ENCODE data around the gene ODC1.
"Not testable (repeated sequence)": the region's sequence is repeated elsewhere in the genome, so short reads cannot be mapped to it uniquely, and the experiment has no call there.

The ODC1 gene

DNA sequence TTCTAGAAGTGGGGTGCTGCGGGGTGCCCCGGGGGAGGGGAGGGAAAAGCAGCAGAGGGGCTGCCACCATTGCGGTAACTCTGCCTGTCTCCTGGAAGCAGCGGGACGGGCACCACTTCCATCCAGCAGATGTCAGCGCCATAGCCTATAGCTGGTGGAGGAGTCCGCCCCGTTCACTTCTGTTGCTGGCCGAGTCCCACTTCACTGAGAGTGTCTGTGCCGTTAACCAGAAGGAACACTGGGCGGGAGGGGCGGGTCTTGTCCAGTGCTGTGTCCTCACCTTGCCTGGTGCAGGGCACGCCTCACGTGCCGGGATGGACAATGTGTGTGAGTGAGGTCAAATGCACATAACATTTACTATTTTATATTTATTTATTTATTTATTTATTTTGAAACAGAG lies 19.3 kb upstream of the ODC1 start:
- Histone ChIP-seq H3K27me3 (ENCODE audit: insufficient read depth, low read length) (no peaks in the 10 kb centered on the region), H3K79me2 (ENCODE audit: control insufficient read depth, insufficient read depth, low read length, unreplicated experiment) (no peaks in the 10 kb centered on the region), H3K4me1 (ENCODE audit: control insufficient read depth, insufficient read depth, low read length, unreplicated experiment) (no peaks in the 10 kb centered on the region), H3K4me3 (ENCODE audit: low read depth, low read length) (no peak overlapping the region), H3K36me3 (ENCODE audit: insufficient read depth, low read length) (no peaks in the 10 kb centered on the region), H2AFZ (ENCODE audit: low read length, unreplicated experiment) (no peak overlapping the region), H3K27ac (ENCODE audit: low read depth, low read length) (no peak overlapping the region)

DNA sequence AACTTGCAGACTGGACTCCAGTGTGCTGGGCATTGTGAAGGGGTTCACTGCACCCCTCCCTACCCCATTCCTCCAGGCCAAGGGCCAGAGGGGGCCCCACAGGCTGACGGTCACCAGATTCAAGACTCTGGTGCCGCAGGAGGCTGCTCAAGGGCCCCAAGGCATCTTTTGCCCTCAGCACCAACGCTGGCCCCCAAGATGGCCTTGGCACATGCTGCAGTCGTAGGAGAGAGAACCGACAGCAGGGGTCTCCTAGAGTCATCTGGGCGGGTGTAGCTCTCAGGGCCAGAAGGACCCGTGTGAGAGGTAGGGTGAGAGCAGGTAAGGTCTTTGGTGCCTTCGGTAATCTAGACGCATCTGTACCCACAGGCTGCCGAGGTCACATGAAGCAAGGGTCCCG lies 18.7 kb upstream of the ODC1 start:
- Histone ChIP-seq H2AFZ (ENCODE audit: low read length, unreplicated experiment) (no peak overlapping the region), H3K4me3 (ENCODE audit: low read depth, low read length) (no peak overlapping the region), H3K27ac (ENCODE audit: low read depth, low read length) (no peak overlapping the region), H3K79me2 (ENCODE audit: control insufficient read depth, insufficient read depth, low read length, unreplicated experiment) (no peaks in the 10 kb centered on the region), H3K27me3 (ENCODE audit: insufficient read depth, low read length) (no peaks in the 10 kb centered on the region), H3K36me3 (ENCODE audit: insufficient read depth, low read length) (no peaks in the 10 kb centered on the region), H3K4me1 (ENCODE audit: control insufficient read depth, insufficient read depth, low read length, unreplicated experiment) (no peaks in the 10 kb centered on the region)

DNA sequence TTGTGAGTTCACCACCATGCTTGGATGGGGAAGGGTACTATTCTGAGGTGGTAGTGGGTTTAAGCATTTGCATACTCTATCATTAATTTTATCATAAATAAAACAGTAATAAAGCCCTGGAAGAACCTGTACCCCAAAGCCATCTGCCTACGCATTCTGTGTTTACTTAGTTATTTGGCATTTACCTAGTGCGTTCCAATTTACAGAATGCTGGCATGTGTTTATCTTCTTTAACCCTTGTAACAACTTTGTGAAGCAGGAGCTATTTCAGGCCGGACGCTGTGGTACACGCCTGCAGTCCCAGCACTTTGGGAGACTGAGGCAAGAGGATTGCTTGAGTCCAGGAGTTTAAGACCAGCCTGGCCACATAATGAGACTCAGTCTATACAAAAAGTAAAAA lies 17.8 kb upstream of the ODC1 start:
- H3K79me2 ChIP-seq (ENCODE audit: control insufficient read depth, insufficient read depth, low read length, unreplicated experiment) = no peaks in the 10 kb centered on the region
- H3K27me3 ChIP-seq (ENCODE audit: insufficient read depth, low read length) = no peaks in the 10 kb centered on the region
- no peaks in the 10 kb centered on the region for H3K4me1 ChIP-seq (ENCODE audit: control insufficient read depth, insufficient read depth, low read length, unreplicated experiment)
- H3K27ac ChIP-seq (ENCODE audit: low read depth, low read length) = no peak overlapping the region
- H3K36me3 ChIP-seq (ENCODE audit: insufficient read depth, low read length) = no peaks in the 10 kb centered on the region
- no peak overlapping the region for H3K4me3 ChIP-seq (ENCODE audit: low read depth, low read length)
- H2AFZ ChIP-seq (ENCODE audit: low read length, unreplicated experiment) = no peak overlapping the region

DNA sequence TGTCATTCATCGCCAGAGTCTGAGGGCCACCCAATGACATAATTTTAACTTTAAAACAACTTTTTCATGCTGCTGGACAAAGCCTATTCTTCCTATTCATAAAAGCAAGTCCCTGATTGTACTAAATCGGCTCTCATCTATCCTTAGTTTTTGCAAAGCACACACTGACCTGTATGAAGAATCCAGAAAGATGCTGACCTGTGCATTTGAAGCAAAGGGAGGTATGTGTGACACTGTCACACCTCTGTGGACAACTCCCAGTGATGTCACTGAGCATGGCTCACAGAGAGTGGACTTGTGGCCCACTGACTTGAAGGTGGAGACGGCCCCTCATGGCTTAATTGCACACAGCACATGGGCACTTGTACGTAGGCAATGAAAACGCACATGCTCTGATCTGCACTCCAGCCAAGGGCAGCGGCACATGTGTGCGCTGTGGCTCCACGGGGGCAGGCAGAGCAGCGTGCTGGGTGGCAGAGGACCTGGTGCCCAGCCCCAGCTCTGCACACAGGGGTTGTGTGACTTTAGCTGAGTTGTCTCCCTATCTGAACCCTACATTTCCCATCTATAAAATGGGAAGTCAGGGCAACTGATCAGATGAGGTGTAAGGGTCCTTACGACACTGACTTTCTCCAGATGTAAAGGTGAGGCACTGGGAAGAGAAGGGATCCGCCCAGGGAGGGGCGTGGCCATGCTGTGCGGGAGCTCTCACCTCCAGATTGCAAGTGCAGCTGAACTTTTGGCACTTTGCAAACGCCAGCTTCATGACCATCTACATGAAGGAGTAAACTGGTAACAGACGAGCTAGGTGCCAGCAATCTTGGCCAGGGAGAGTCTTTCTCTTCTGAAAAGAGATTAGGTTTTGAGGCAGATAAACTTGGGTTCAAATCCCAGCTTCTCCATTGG lies 14.3 kb upstream of the ODC1 start:
- Histone ChIP-seq H2AFZ (ENCODE audit: low read length, unreplicated experiment) (no peak overlapping the region), H3K4me1 (ENCODE audit: control insufficient read depth, insufficient read depth, low read length, unreplicated experiment) (peaks cover 11% of the 10 kb centered on the region), H3K36me3 (ENCODE audit: insufficient read depth, low read length) (no peaks in the 10 kb centered on the region), H3K27me3 (ENCODE audit: insufficient read depth, low read length) (no peaks in the 10 kb centered on the region), H3K27ac (ENCODE audit: low read depth, low read length) (no peak overlapping the region), H3K4me3 (ENCODE audit: low read depth, low read length) (no peak overlapping the region), H3K79me2 (ENCODE audit: control insufficient read depth, insufficient read depth, low read length, unreplicated experiment) (no peaks in the 10 kb centered on the region)

DNA sequence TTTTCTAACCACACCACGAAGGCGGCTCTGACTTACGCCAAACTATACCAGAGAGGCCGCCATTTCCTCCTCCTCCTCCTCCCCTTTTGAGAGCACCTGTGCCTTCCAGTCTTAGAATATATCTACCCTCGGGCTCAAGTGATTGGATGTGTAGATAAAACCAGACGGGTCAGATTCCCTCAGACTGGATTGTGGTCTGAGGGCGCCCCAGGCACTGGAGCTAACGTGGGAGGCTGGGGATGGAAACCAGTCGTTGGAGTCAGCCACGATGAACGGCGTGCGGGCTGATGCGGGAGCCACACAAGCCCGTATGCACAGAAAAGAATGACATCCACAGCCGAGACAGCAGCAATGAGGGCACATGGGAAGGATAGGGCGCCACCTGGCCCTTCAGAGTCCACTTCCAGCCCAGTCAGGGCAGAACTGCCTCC lies 12.3 kb upstream of the ODC1 start:
- no peaks in the 10 kb centered on the region for H3K27me3 ChIP-seq (ENCODE audit: insufficient read depth, low read length)
- H3K4me1 ChIP-seq (ENCODE audit: control insufficient read depth, insufficient read depth, low read length, unreplicated experiment) = peaks cover 11% of the 10 kb centered on the region
- H3K36me3 ChIP-seq (ENCODE audit: insufficient read depth, low read length) = no peaks in the 10 kb centered on the region
- no peak overlapping the region for H3K4me3 ChIP-seq (ENCODE audit: low read depth, low read length)
- H3K27ac ChIP-seq (ENCODE audit: low read depth, low read length) = no peak overlapping the region
- H3K79me2 ChIP-seq (ENCODE audit: control insufficient read depth, insufficient read depth, low read length, unreplicated experiment) = no peaks in the 10 kb centered on the region
- no peak overlapping the region for H2AFZ ChIP-seq (ENCODE audit: low read length, unreplicated experiment)

DNA sequence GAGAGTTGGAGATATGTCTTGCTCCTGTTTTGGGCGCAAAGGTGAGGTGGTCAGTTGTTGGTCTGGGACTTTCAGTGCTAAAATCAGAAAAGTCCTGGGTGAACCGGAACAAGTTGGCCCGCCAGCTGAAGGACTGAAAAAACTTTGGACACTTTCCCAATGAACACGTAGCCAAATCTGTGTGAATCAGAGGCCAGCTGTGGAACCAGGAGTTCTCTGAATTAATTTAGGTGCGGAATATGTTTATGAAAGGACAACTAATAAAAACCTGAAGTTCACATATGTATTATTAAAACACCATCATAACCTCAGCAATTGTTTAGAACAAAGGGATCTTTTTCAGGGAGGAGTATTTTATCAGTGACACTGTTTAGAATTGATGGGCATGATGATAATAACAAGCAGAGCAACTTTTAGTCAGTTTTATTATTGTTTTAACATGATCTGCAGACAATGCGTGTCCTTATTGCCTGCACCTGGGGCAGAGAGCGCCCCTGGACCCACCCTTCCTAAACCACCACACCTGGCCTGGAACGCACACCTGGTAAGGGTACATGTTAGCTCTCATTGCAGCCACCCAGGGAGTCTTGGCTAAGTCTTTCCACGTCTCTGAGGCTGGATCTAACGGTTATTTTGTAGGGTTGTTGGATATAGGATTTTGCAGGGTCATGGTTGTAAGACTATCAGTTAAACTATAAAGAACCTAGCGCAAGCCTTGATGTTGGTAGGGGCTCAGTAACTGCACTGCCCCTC lies 9.9 kb upstream of the ODC1 start:
- H2AFZ ChIP-seq (ENCODE audit: low read length, unreplicated experiment) = peak overlapping the region; percentile 82

DNA sequence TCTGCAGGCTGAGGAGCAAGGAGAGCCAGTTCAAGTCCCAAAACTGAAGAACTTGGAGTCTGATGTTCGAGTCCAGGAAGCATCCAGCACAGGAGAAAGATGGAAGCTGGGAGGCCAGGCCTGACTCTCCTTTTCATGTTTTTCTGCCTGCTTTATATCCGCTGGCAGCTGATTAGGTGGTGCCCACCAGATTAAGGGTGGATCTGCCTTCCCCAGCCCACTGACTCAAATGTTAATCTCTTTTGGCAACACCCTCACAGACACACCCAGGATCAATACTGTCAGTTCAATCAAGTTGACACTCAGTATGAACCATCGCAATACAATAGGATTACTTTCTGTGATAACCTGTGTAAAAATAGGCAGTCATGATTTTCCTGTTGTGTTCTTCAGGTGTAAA lies 9.1 kb upstream of the ODC1 start:
- not testable (repeated sequence) for H3K27ac ChIP-seq (ENCODE audit: low read depth, low read length); H2AFZ ChIP-seq (ENCODE audit: low read length, unreplicated experiment); H3K79me2 ChIP-seq (ENCODE audit: control insufficient read depth, insufficient read depth, low read length, unreplicated experiment)

More for the DNA sequence above, 9.9 kb upstream of the ODC1 start:
- no peaks in the 10 kb centered on the region for H3K27me3 ChIP-seq (ENCODE audit: insufficient read depth, low read length)
- H3K79me2 ChIP-seq (ENCODE audit: control insufficient read depth, insufficient read depth, low read length, unreplicated experiment) = no peaks in the 10 kb centered on the region
- no peak overlapping the region for H3K27ac ChIP-seq (ENCODE audit: low read depth, low read length)
- no peak overlapping the region for H3K4me3 ChIP-seq (ENCODE audit: low read depth, low read length)
- H3K4me1 ChIP-seq (ENCODE audit: control insufficient read depth, insufficient read depth, low read length, unreplicated experiment) = peaks cover 11% of the 10 kb centered on the region
- no peaks in the 10 kb centered on the region for H3K36me3 ChIP-seq (ENCODE audit: insufficient read depth, low read length)

DNA sequence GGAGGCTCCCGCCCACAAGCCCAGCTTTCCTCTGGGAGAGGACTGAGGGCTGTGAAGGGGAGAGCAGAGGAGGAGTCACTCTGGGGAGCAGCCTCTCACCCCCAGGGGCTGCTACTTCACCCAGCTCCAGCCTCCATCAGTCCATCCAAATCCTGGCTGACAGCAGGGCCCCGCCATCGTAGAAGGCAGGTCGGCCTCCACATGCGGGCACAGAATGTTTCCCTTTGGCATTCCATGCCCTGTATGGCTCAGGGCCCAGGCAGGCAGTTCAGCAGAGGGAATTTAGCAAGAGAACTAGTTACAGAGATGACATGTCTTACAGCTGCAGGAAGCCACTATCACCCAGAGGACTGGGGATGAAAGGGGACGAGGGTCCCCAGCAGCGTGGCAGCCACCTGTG lies 6.4 kb upstream of the ODC1 start:
- no peaks in the 10 kb centered on the region for H3K36me3 ChIP-seq (ENCODE audit: insufficient read depth, low read length)
- peaks cover 11% of the 10 kb centered on the region for H3K79me2 ChIP-seq (ENCODE audit: control insufficient read depth, insufficient read depth, low read length, unreplicated experiment)
- peaks cover 44% of the 10 kb centered on the region for H3K4me1 ChIP-seq (ENCODE audit: control insufficient read depth, insufficient read depth, low read length, unreplicated experiment)
- H3K27me3 ChIP-seq (ENCODE audit: insufficient read depth, low read length) = no peaks in the 10 kb centered on the region
- H2AFZ ChIP-seq (ENCODE audit: low read length, unreplicated experiment) = no peak overlapping the region
- no peak overlapping the region for H3K27ac ChIP-seq (ENCODE audit: low read depth, low read length)
- H3K4me3 ChIP-seq (ENCODE audit: low read depth, low read length) = no peak overlapping the region

More for the DNA sequence above, 9.1 kb upstream of the ODC1 start:
- H3K36me3 ChIP-seq (ENCODE audit: insufficient read depth, low read length); H3K27me3 ChIP-seq (ENCODE audit: insufficient read depth, low read length); H3K4me3 ChIP-seq (ENCODE audit: low read depth, low read length): not testable (repeated sequence)
- H3K4me1 ChIP-seq (ENCODE audit: control insufficient read depth, insufficient read depth, low read length, unreplicated experiment) = peaks cover 19% of the 10 kb centered on the region

DNA sequence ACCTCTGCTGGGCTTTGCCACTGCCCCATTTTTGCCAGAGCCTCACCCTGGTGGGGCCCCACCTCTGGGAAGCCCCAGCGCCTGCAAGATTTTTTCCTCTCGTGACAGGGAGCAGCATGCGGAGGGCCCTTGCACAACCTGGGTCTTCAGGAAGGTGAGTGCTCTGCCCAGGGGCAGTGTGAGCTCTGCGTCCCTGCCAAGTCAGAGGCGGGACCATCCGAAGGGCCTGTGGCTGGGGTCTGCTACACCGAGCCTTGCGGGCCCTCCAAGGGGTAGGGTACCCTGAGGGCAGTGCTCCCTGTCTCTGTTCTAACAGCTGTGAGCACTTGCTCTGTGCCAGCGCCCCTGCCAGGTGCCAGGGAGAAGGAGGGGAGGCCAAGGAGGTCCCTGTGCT lies 5.8 kb upstream of the ODC1 start:
- Histone ChIP-seq H3K27me3 (ENCODE audit: insufficient read depth, low read length) (no peaks in the 10 kb centered on the region), H3K36me3 (ENCODE audit: insufficient read depth, low read length) (no peaks in the 10 kb centered on the region), H3K4me3 (ENCODE audit: low read depth, low read length) (no peak overlapping the region), H3K27ac (ENCODE audit: low read depth, low read length) (no peak overlapping the region), H3K79me2 (ENCODE audit: control insufficient read depth, insufficient read depth, low read length, unreplicated experiment) (peaks cover 17% of the 10 kb centered on the region), H3K4me1 (ENCODE audit: control insufficient read depth, insufficient read depth, low read length, unreplicated experiment) (peaks cover 45% of the 10 kb centered on the region), H2AFZ (ENCODE audit: low read length, unreplicated experiment) (no peak overlapping the region)

DNA sequence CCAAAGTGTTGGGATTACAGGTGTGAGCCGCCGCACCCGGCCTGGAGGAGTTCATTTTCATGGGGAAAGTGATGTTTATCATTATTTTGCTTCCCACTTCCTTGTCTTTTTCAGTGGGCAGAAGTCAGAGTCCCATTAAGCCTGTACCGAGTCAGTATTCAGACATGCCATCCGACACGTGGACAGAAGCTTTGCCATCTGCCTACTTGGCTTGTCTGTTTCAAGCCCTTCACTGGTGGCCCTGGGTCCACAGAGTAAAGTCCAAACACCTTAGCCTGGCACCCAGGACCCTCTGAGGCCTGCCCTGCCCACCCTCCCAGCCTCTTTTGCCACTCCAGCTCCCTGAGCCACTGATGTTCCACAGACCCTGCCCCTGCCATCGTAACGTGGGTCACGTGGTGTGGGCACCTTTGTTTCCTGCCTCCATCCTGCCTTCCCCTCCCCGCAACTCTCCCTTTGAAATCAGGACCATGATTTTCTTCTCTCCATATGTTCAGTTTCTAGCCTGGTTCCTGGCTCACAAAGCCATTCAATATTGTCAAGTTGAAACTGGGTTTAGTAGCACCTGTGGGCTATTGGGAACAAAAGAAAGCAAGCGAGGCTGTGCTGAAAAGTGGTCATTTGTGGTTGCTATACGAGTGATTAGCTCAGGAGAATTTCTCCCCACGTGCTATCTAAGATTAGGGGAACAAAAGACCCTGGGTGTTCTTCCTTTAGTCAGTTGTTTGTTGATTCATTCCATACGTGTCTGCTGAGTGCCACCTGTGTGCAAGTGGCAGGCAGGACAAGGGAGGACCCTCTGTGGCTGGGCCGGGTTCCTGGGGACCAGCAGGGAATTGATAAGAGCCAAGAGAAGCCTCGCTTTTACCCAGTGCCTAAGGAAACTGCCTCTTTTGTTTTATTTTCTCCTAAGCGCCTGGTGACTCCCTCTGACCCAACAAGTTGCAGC lies 5.1 kb upstream of the ODC1 start:
- no peaks in the 10 kb centered on the region for H3K27me3 ChIP-seq (ENCODE audit: insufficient read depth, low read length)
- H3K36me3 ChIP-seq (ENCODE audit: insufficient read depth, low read length) = no peaks in the 10 kb centered on the region
- peaks cover 42% of the 10 kb centered on the region for H3K4me1 ChIP-seq (ENCODE audit: control insufficient read depth, insufficient read depth, low read length, unreplicated experiment)
- H3K27ac ChIP-seq (ENCODE audit: low read depth, low read length) = no peak overlapping the region
- no peak overlapping the region for H3K4me3 ChIP-seq (ENCODE audit: low read depth, low read length)
- H3K79me2 ChIP-seq (ENCODE audit: control insufficient read depth, insufficient read depth, low read length, unreplicated experiment) = peaks cover 17% of the 10 kb centered on the region
- H2AFZ ChIP-seq (ENCODE audit: low read length, unreplicated experiment) = no peak overlapping the region

All from ACC112 (cell line).